ENCODE measurements around the gene ID3. TPM values are rescaled to one million over a fixed set of nuclear protein-coding genes. Genes with fewer than 3 reads are reported as not detected.
A peak's percentile ranks its signal among the peaks of the same experiment; 100 is the strongest.

The ID3 gene
- total RNA-seq, 1 experiment from 2014 or later, result 119 TPM

GRCh38 chr1:23593556-23594148 lies 34.4 kb upstream of the ID3 start:
- H2BK12ac ChIP-seq (ENCODE audit: insufficient read length, low read depth, low read length), result no peak overlapping the region
- no peak overlapping the region for H2BK15ac ChIP-seq (ENCODE audit: low read depth, low read length)
- Mint-ChIP-seq H3K4me1 (peaks cover 56 to 70% of the 10 kb centered on the region in 2 experiments), H3K27ac (peak overlapping the region in 2 of 3 experiments; percentile 64 to 69; a peak in 2 of 7 replicates), H3K27me3 (ENCODE audit: low read depth) (peaks cover 2% of the 10 kb centered on the region), H3K4me3 (no peak overlapping the region), H3K9me3 (no peaks in the 10 kb centered on the region), H3K36me3 (ENCODE audit: insufficient read depth in 1 of 3, low read depth in 3 of 3) (no peaks in the 10 kb centered on the region)
- H4K5ac ChIP-seq (ENCODE audit: insufficient read length, low read depth, low read length), result no peak overlapping the region
- H3K4me2 ChIP-seq (ENCODE audit: insufficient read depth, insufficient read length, low read length), result no peak overlapping the region
- no peak overlapping the region for H3K14ac ChIP-seq (ENCODE audit: insufficient read depth, low read length)
- no peak overlapping the region for H3K27ac ChIP-seq (ENCODE audit: insufficient read length, low read depth, low read length)
- H2AFZ ChIP-seq (ENCODE audit: low read length), result no peak overlapping the region
- H4K20me1 ChIP-seq (ENCODE audit: control insufficient read depth, insufficient read depth, insufficient read length), result no peaks in the 10 kb centered on the region
- H2AK5ac ChIP-seq (ENCODE audit: insufficient read length, low read length), result no peak overlapping the region
- H3K23ac ChIP-seq (ENCODE audit: insufficient read length, low read depth, low read length), result no peak overlapping the region
- H2BK20ac ChIP-seq (ENCODE audit: low read depth, low read length, poor library complexity, severe bottlenecking), result no peak overlapping the region
- H2BK120ac ChIP-seq (ENCODE audit: low read depth, low read length, poor library complexity, severe bottlenecking), result no peak overlapping the region
- H3K4ac ChIP-seq (ENCODE audit: low read depth, low read length), result no peak overlapping the region
- H3K4me1 ChIP-seq (ENCODE audit: insufficient read depth, low read length), result peaks cover 16% of the 10 kb centered on the region
- DNase-seq, result peak; percentile 79
- no peak for TF ChIP-seq CTCF (conservative IDR thresholded peaks at IDR 0.05)
- WGBS (ENCODE audit: extremely low coverage, insufficient read length, low lambda C conversion rate), result no CpG with 5 or more reads among the region's 6 CpGs
- no peaks in the 10 kb centered on the region for H3K79me1 ChIP-seq (ENCODE audit: insufficient read depth, low read depth, low read length, poor library complexity, severe bottlenecking)
- no peaks in the 10 kb centered on the region for H3K9me3 ChIP-seq (ENCODE audit: control insufficient read depth, low read depth, low read length)
- no peaks in the 10 kb centered on the region for H3K79me2 ChIP-seq (ENCODE audit: insufficient read depth, low read length)
- no peak overlapping the region for H2BK5ac ChIP-seq (ENCODE audit: insufficient read length, low read length)
- H3K27me3 ChIP-seq (ENCODE audit: insufficient read depth, low read length), result no peaks in the 10 kb centered on the region
- no peak overlapping the region for H3K9ac ChIP-seq (ENCODE audit: extremely low read depth, insufficient read length, low read length)
- H4K8ac ChIP-seq (replicated peaks; ENCODE audit: insufficient read length, low read depth, low read length), result no peak overlapping the region
- H4K91ac ChIP-seq (ENCODE audit: insufficient read length, low read depth, low read length), result no peak overlapping the region
- H3K23me2 ChIP-seq (ENCODE audit: insufficient read length, low read depth, low read length, poor library complexity, severe bottlenecking), result no peaks in the 10 kb centered on the region
- H3K56ac ChIP-seq (ENCODE audit: insufficient read length, low read depth, low read length), result no peak overlapping the region
- H3T11ph ChIP-seq (ENCODE audit: low read length), result no peak overlapping the region
- no peak overlapping the region for H3K18ac ChIP-seq (ENCODE audit: insufficient read length, low read depth, low read length)
